Liver (tissue), 9 donors: ENCODE measurements around the gene RBM48. TPM values are rescaled to one million over a fixed set of nuclear protein-coding genes. Genes with fewer than 3 reads are reported as not detected.

Source experiments
- DNase-seq: peaks from one replicate; pipeline ENCODE4 v3.0.0-alpha.2; 2017; ENCODE audit warnings: low spot score
- H3K27ac ChIP-seq, 2 donors: one replicate each; pipeline ENCODE4 v1.7.0; 2013; ENCODE audit warnings: inconsistent platforms in 2 of 2, low read length in 2 of 2, control low read depth in 1 of 2, low read depth in 1 of 2, mild to moderate bottlenecking in 1 of 2
- H3K27me3 ChIP-seq, 4 donors: one replicate each; pipeline versions ENCODE4 v1.6.1 to v1.7.0; 2013; ENCODE audit warnings: low read length in 3 of 4, inconsistent platforms in 1 of 4, mild to moderate bottlenecking in 1 of 4, moderate library complexity in 1 of 4; ENCODE audit not compliant: control insufficient read depth in 4 of 4, insufficient read depth in 4 of 4
- H3K36me3 ChIP-seq, 4 donors: one replicate each; pipeline versions ENCODE4 v1.6.1 to v1.7.0; 2013; ENCODE audit warnings: low read length in 3 of 4, mild to moderate bottlenecking in 3 of 4, low read depth in 1 of 4, moderate library complexity in 1 of 4; ENCODE audit not compliant: control insufficient read depth in 4 of 4, insufficient read depth in 3 of 4
- H3K4me1 ChIP-seq, 4 donors: one replicate each; pipeline versions ENCODE4 v1.6.1 to v1.7.0; 2013; ENCODE audit warnings: low read length in 3 of 4, mild to moderate bottlenecking in 3 of 4, moderate library complexity in 1 of 4; ENCODE audit not compliant: control insufficient read depth in 4 of 4, insufficient read depth in 4 of 4
- H3K4me3 ChIP-seq, 3 donors: one replicate each; pipeline versions ENCODE4 v1.6.1 to v1.7.0; 2013; ENCODE audit warnings: low read length in 3 of 3, control low read depth in 1 of 3, low read depth in 1 of 3, mild to moderate bottlenecking in 1 of 3
- H3K9ac ChIP-seq, 2 donors: one replicate each; pipeline ENCODE4 v1.7.0; 2013; ENCODE audit warnings: low read length in 2 of 2, mild to moderate bottlenecking in 2 of 2, moderate library complexity in 2 of 2, control low read depth in 1 of 2, low read depth in 1 of 2
- H3K9me3 ChIP-seq, 4 donors: one replicate each; pipeline versions ENCODE4 v1.6.1 to v1.7.0; 2013; ENCODE audit warnings: low read length in 3 of 4; ENCODE audit not compliant: control insufficient read depth in 4 of 4
- CTCF ChIP-seq: fragments of 150-350 bp; IDR thresholded peaks from 2 replicates; pipeline ENCODE4 v1.5.1; 2017; ENCODE audit warnings: improper control_type of control experiment, low read depth, low read length; ENCODE audit not compliant: missing input control
- EGR1 ChIP-seq, 2 donors: IDR thresholded peaks; 2 replicates each; pipeline ENCODE4 v1.6.1; 2016 to 2018; ENCODE audit warnings: antibody characterized with exemption in 2 of 2, low read depth in 2 of 2
- FOXA1 ChIP-seq: IDR thresholded peaks from 2 replicates; pipeline ENCODE4 v1.6.1; 2016; ENCODE audit warnings: antibody characterized with exemption
- HNF4A ChIP-seq, 2 donors: conservative IDR thresholded peaks; 2 replicates each; pipeline ENCODE4 v1.6.1; 2016; ENCODE audit warnings: antibody characterized with exemption in 2 of 2, mild to moderate bottlenecking in 2 of 2
- HNF4G ChIP-seq: IDR thresholded peaks from 2 replicates; pipeline ENCODE4 v1.6.1; 2016; ENCODE audit warnings: antibody characterized with exemption
- JUND ChIP-seq, 2 donors: IDR thresholded peaks; 2 replicates each; pipeline ENCODE4 v1.6.1; 2016; ENCODE audit warnings: antibody characterized with exemption in 2 of 2
- NR2F2 ChIP-seq: IDR thresholded peaks from 2 replicates; pipeline ENCODE4 v1.6.1; 2016; ENCODE audit warnings: antibody characterized with exemption
- RAD21 ChIP-seq, 2 donors: IDR thresholded peaks; 2 replicates each; pipeline ENCODE4 v1.6.1; 2016; ENCODE audit warnings: antibody characterized with exemption in 2 of 2, mild to moderate bottlenecking in 2 of 2
- REST ChIP-seq: IDR thresholded peaks from 2 replicates; pipeline ENCODE4 v1.6.1; 2016; ENCODE audit warnings: antibody characterized with exemption, mild to moderate bottlenecking
- RXRA ChIP-seq, 2 donors: IDR thresholded peaks; 2 replicates each; pipeline ENCODE4 v1.6.1; 2017 to 2018; ENCODE audit warnings: antibody characterized with exemption in 2 of 2, mild to moderate bottlenecking in 1 of 2
- SP1 ChIP-seq: IDR thresholded peaks from 2 replicates; pipeline ENCODE4 v1.6.1; 2018; ENCODE audit warnings: antibody characterized with exemption, mild to moderate bottlenecking
- TAF1 ChIP-seq: conservative IDR thresholded peaks from 2 replicates; pipeline ENCODE4 v1.6.1; 2016; ENCODE audit warnings: antibody characterized with exemption, mild to moderate bottlenecking
- YY1 ChIP-seq: IDR thresholded peaks from 2 replicates; pipeline ENCODE4 v1.6.1; 2016; ENCODE audit warnings: antibody characterized with exemption, mild to moderate bottlenecking
- WGBS: extraction: QIAGEN DNeasy Blood & Tissue Kit; methylation state at CpG from one replicate; pipeline ENCODE4 v1.1.7; 2013; 5-methylcytosine and 5-hydroxymethylcytosine counted together
- polyA plus RNA-seq, 2 donors: library from polyadenylated mRNA; stranded (reverse) in 1 of 2; unstranded in 1 of 2; fragments of 200-250 nt in 1 of 2; fragments of >200 nt in 1 of 2; fragmentation: Nextera tagmentation in 1 of 2; extraction: Ambion mirVana in 1 of 2; gene quantifications; one replicate each; pipeline versions ENCODE4 v1.2.1 to v1.2.3, GENCODE V29; 2013 to 2015
- total RNA-seq, 2 donors: library from RNA; depleted of rRNA; stranded (reverse); fragments of >200 nt; gene quantifications; one replicate each; pipeline ENCODE4 v1.2.3, GENCODE V29; 2014
- TF ChIP-seq, protein P1 (sequence below): IDR thresholded peaks from 2 replicates; pipeline ENCODE4 v1.6.1; 2016; ENCODE audit warnings: antibody characterized with exemption
- TF ChIP-seq, protein P2 (sequence below): IDR thresholded peaks from 2 replicates; pipeline ENCODE4 v1.6.1; 2016; ENCODE audit warnings: antibody characterized with exemption
- TF ChIP-seq, protein P3 (sequence below): IDR thresholded peaks from 2 replicates; pipeline ENCODE4 v1.6.1; 2016; ENCODE audit warnings: antibody characterized with exemption
- donor health status: healthy.
- donor health status: healthy.
- donor health status: healthy.
- donor health status: healthy.
- donor health status: healthy.

Gene RBM48
- total and polyA plus RNA-seq, 4 donors = 3.3 to 9.7 (median 6.8) TPM

DNA sequence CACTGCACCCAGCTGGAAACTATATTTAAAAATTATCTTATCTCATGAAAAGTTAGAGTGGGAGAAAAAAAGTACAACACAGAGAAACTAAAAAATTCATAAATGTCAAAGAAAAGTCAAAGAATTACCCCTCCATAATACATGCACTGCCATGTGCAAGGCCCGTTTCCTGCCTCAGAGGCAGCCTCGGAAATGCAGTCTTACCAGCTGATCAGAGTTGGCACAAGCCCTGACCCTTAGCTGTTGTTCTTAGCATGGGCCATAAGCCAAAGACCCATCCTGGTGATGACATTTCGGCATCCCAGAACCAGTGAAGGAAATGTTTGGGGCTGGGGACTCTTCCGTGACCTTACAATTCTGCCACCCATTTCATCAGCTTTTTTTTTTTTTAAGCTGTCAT lies 21.6 kb downstream of the RBM48 start (continued):
- TF ChIP-seq, protein P1, sequence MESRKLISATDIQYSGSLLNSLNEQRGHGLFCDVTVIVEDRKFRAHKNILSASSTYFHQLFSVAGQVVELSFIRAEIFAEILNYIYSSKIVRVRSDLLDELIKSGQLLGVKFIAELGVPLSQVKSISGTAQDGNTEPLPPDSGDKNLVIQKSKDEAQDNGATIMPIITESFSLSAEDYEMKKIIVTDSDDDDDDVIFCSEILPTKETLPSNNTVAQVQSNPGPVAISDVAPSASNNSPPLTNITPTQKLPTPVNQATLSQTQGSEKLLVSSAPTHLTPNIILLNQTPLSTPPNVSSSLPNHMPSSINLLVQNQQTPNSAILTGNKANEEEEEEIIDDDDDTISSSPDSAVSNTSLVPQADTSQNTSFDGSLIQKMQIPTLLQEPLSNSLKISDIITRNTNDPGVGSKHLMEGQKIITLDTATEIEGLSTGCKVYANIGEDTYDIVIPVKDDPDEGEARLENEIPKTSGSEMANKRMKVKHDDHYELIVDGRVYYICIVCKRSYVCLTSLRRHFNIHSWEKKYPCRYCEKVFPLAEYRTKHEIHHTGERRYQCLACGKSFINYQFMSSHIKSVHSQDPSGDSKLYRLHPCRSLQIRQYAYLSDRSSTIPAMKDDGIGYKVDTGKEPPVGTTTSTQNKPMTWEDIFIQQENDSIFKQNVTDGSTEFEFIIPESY = no peak
- no peak for TF ChIP-seq HNF4A (conservative IDR thresholded peaks at IDR 0.05)
- TF ChIP-seq RXRA (IDR thresholded peaks at IDR 0.05) = no peak
- no peak for TF ChIP-seq NR2F2
- no peak for TF ChIP-seq YY1
- no peak for TF ChIP-seq FOXA1
- no peak for TF ChIP-seq SP1

DNA sequence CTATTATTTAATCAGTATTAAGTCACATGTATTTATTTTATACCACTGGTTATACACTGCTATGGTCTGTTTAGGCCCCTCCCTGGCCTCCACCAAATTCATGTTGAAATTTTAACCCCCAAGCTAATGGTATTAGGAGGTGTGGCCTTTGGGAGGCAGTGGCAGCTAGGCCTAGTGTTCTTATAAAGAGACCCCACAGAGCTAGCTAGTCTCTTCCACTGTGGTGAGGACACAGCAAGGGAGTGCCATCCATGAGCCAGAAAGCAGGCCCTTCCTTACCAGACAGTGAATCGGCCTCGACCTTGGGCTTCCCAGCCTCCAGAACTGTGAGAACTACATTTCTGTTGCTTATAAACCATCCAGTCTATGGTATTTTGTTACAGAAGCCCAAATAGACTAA lies 28.7 kb downstream of the RBM48 start:
- peaks cover 0 to 5% (median 2%) of the 10 kb centered on the region in 4 donors for H3K36me3 ChIP-seq
- H3K4me3 ChIP-seq = no peak overlapping the region
- no peaks in the 10 kb centered on the region for H3K9me3 ChIP-seq
- TF ChIP-seq TAF1 (no peak), SP1 (no peak), REST (no peak), RAD21 (IDR thresholded peaks at IDR 0.05) (no peak), CTCF (no peak), FOXA1 (no peak)
- TF ChIP-seq, protein P2, sequence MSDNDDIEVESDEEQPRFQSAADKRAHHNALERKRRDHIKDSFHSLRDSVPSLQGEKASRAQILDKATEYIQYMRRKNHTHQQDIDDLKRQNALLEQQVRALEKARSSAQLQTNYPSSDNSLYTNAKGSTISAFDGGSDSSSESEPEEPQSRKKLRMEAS = no peak
- H3K27me3 ChIP-seq = no peaks in the 10 kb centered on the region
- WGBS = 89% methylated on average over 2 of the region's 2 CpGs
- no peak overlapping the region for H3K27ac ChIP-seq
- no peak overlapping the region for H3K9ac ChIP-seq
- no peaks in the 10 kb centered on the region for H3K4me1 ChIP-seq
- no peak for DNase-seq

DNA sequence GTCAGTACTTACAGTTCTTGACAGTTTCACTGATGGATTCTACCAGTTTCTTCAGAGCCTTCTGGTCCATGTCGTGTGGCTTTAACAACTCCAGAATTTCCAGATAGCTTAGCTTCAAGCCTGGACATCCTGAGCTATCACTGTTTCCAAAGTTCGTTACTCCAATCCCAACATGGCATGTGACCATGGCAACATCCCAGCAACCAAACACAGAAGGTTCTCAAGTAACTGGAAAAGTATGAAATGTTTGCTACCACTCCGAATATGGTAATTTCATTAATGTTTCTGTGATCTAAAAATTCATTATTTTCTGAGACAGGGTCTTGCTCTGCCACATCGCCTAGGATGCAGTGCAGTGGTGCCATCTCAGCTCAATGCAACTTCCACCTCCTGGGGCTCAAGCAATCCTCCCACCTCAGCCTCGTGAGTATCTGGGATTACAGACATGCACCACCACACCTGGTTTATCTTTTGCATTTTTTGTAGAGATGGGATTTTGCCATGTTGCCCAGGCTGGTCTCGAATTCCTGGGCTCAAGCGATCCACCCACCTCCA lies 29.3 kb downstream of the RBM48 start:
- TF ChIP-seq, protein P2 = no peak
- no peak for TF ChIP-seq HNF4G
- TF ChIP-seq, protein P3, sequence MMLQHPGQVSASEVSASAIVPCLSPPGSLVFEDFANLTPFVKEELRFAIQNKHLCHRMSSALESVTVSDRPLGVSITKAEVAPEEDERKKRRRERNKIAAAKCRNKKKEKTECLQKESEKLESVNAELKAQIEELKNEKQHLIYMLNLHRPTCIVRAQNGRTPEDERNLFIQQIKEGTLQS = no peak
- TF ChIP-seq RAD21 (IDR thresholded peaks at IDR 0.05) = no peak
- TF ChIP-seq NR2F2 = no peak
- TF ChIP-seq, protein P1 = no peak
- no peak for TF ChIP-seq HNF4A (conservative IDR thresholded peaks at IDR 0.05)
- TF ChIP-seq JUND (IDR thresholded peaks at IDR 0.05) = no peak
- no peak for TF ChIP-seq EGR1 (IDR thresholded peaks at IDR 0.05; ENCODE audit: low read depth in 2 of 2)
- Histone ChIP-seq H3K4me3 (no peak overlapping the region), H3K9me3 (no peaks in the 10 kb centered on the region), H3K9ac (no peak overlapping the region), H3K36me3 (peaks cover 0 to 6% (median 4%) of the 10 kb centered on the region in 4 donors), H3K4me1 (no peaks in the 10 kb centered on the region), H3K27ac (no peak overlapping the region), H3K27me3 (no peaks in the 10 kb centered on the region)
- DNase-seq = no peak
- WGBS = 91% methylated on average over 7 of the region's 7 CpGs
